ENCODE results near the gene DGAT2.

Gene DGAT2

GRCh38 chr11:75831915-75832502, 63.4 kb downstream of the DGAT2 start:
- DNase-seq = no peak

- no peak for DNase-seq
Measured at GRCh38 chr11:75834728-75835127, 66.2 kb downstream of the DGAT2 start.

- DNase-seq = no peak
Measured at GRCh38 chr11:75836417-75836816, 67.8 kb downstream of the DGAT2 start.

GRCh38 chr11:75839851-75840250, 71.3 kb downstream of the DGAT2 start:
- DNase-seq = no peak

GRCh38 chr11:75840522-75840921, 71.9 kb downstream of the DGAT2 start:
- DNase-seq = no peak

- no peak for DNase-seq
Measured at GRCh38 chr11:75841739-75842138, 73.2 kb downstream of the DGAT2 start.

GRCh38 chr11:75845324-75845723, 76.7 kb downstream of the DGAT2 start:
- DNase-seq = no peak

- DNase-seq = no peak
Measured at GRCh38 chr11:75849894-75850293, 81.3 kb downstream of the DGAT2 start.

- no peak for DNase-seq
Measured at GRCh38 chr11:75850787-75851186, 82.2 kb downstream of the DGAT2 start.

Measured in CD4-positive, alpha-beta T cell treated with Interleukin-4 for 4 hours (primary cell).